Measurements from ENCODE around the gene TBC1D14. TPM values are rescaled to one million over a fixed set of nuclear protein-coding genes. Genes with fewer than 3 reads are reported as not detected.
A peak's percentile ranks its signal among the peaks of the same experiment; 100 is the strongest.

Gene TBC1D14
- total and polyA plus RNA-seq, 9 of the 15 experiments (the other 6 are each of a cell fraction or from before 2014, with no cell fraction given): 2.1 to 59.6 (median 44.8) TPM

DNA sequence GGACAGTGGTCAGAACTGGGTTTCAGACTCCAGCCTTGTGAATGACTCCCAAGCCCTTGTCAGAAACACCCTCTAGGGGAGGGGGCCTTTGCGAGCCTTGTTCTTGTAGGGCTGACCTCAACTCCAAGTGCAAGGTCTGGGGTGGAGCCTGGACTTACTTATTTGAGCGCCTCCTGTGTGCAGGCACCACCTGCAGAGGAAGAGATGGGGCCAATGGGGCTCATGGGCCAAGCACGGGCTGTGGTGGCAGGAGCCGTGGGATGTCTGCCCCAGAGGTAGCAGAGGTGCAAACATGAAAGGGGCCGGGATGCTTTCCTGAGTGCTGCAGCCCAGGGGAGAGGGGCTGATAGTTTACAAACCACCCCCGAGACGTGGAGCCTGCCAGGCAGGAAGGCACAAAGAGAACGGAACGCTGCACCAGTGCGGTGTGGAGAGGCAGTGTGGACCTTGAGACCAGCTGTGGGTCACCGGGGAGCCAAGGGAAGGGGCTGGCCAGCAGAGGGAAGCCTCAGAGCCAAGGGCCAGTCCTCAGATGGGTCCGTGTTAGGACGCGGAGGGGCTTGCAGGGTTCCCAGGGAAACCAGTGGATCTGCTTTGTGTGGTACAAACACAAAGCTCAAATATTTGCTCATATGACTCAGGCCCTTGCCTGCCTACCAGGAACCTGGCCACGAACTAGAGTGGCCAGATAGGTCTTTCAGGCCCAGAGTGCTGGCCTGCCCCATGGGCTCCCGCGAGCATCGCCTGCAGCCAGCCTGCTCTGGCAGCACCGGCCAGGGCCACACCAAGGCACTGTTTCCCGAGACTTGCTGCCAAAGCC lies 124.8 kb downstream of the TBC1D14 start (continued):
- no peak for TF ChIP-seq PBX2 (CRISPR knock-in tag; IDR thresholded peaks at IDR 0.05; ENCODE audit: low read depth)
- TF ChIP-seq PBX2 (tag; conservative IDR thresholded peaks at IDR 0.05; ENCODE audit: low read depth): no peak
- no peak for TF ChIP-seq MEF2A (IDR thresholded peaks at IDR 0.05; ENCODE audit: control insufficient read depth, low read depth, low read length)
- TF ChIP-seq ATF1 (CRISPR knock-in tag; IDR thresholded peaks at IDR 0.05): no peak
- no peak for TF ChIP-seq ATF1 (tag; IDR thresholded peaks at IDR 0.05)
- TF ChIP-seq ZNF511 (CRISPR knock-in tag; IDR thresholded peaks at IDR 0.05): no peak
- no peak for TF ChIP-seq KLF6 (CRISPR knock-in tag; IDR thresholded peaks at IDR 0.05; ENCODE audit: borderline replicate concordance)
- no peak for TF ChIP-seq POU5F1 (IDR thresholded peaks at IDR 0.05; ENCODE audit: borderline replicate concordance, low read depth, low read length, partially characterized antibody)
- no peak for TF ChIP-seq MITF (IDR thresholded peaks at IDR 0.05)
- TF ChIP-seq MIER1 (IDR thresholded peaks at IDR 0.05; ENCODE audit: low read depth): no peak
- TF ChIP-seq POLR2G (IDR thresholded peaks at IDR 0.05; ENCODE audit: low read depth, low read length): peak; percentile 55; the same call in 1 of the 2 replicates
- no peak for TF ChIP-seq ZNF197 (CRISPR knock-in tag; IDR thresholded peaks at IDR 0.05; ENCODE audit: low read depth)
- TF ChIP-seq, protein P1, sequence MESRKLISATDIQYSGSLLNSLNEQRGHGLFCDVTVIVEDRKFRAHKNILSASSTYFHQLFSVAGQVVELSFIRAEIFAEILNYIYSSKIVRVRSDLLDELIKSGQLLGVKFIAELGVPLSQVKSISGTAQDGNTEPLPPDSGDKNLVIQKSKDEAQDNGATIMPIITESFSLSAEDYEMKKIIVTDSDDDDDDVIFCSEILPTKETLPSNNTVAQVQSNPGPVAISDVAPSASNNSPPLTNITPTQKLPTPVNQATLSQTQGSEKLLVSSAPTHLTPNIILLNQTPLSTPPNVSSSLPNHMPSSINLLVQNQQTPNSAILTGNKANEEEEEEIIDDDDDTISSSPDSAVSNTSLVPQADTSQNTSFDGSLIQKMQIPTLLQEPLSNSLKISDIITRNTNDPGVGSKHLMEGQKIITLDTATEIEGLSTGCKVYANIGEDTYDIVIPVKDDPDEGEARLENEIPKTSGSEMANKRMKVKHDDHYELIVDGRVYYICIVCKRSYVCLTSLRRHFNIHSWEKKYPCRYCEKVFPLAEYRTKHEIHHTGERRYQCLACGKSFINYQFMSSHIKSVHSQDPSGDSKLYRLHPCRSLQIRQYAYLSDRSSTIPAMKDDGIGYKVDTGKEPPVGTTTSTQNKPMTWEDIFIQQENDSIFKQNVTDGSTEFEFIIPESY (CRISPR knock-in tag; IDR thresholded peaks at IDR 0.05): peak; percentile 44; the same call in 1 of the 2 replicates
- TF ChIP-seq ZNF212 (CRISPR knock-in tag; IDR thresholded peaks at IDR 0.05): no peak
- TF ChIP-seq ZNF232 (CRISPR knock-in tag; IDR thresholded peaks at IDR 0.05): no peak
- no peak for TF ChIP-seq ZNF274 (IDR thresholded peaks at IDR 0.05; ENCODE audit: borderline replicate concordance, low read depth, low read length)
- no peak for TF ChIP-seq BACH1 (tag; IDR thresholded peaks at IDR 0.05)
- no peak for TF ChIP-seq ETV5 (CRISPR knock-in tag; IDR thresholded peaks at IDR 0.05; ENCODE audit: low read depth)
- no peak for TF ChIP-seq RFX1 (IDR thresholded peaks at IDR 0.05)
- no peak for TF ChIP-seq PHF8 (IDR thresholded peaks at IDR 0.05; ENCODE audit: borderline replicate concordance, low read length)
- TF ChIP-seq ZNF174 (CRISPR knock-in tag; IDR thresholded peaks at IDR 0.05): no peak
- no peak for TF ChIP-seq FOXA1 (IDR thresholded peaks at IDR 0.05; ENCODE audit: borderline replicate concordance)
- TF ChIP-seq ZNF124 (CRISPR knock-in tag; IDR thresholded peaks at IDR 0.05): no peak

All from K562 (cell line).